ENCODE measurements around the gene DLD.
A peak's percentile ranks its signal among the peaks of the same experiment; 100 is the strongest.
"Not testable (repeated sequence)": the region's sequence is repeated elsewhere in the genome, so short reads cannot be mapped to it uniquely, and the experiment has no call there.

DLD gene

DNA sequence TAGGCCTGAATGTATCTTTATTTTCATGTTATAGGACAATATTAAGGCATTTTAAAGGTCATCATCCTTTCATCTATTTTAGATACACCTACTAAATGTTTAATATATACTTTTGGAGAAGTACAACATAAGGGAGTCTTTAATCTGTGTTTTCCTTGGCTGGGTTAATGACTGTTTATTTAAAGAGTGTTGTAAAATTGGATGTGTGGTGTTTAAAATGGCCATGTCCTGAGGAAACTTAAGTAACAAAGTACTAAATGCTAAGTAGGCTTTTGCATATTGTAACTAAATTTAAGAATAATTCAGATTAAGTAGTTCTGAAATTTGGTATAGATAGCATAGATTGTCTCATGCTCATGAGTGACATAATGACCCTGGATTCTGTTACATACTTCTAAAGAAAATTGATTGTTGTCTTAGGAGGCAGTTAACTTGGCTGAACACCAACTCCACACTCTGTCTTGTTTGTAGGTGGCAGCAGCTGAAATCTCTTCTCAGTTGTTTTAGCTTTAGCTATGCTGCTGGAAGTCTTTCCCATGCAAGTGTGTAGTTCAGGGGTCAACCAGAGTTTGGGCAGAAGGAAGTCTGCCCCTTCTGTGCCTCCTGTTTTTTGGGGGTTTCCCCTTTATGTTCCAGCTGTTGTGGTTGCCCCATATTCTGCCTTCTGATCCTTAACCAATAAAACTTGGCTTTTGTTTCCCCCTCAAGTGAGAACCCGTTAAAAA is 29.2 kb downstream of the DLD start:
- POLR2A ChIA-PET (ENCODE audit: low non-redundant PET), result no interaction called here
- no peak overlapping the region for H3K27ac ChIP-seq
- CTCF ChIA-PET, result interaction anchor here (0.7 kb wide), 1 partner anchor 290 kb away, joined by 3 read pairs; no protein-coding TSS in a partner anchor
- no peak for DNase-seq (ENCODE audit: low spot score)
- TF ChIP-seq, protein P1, sequence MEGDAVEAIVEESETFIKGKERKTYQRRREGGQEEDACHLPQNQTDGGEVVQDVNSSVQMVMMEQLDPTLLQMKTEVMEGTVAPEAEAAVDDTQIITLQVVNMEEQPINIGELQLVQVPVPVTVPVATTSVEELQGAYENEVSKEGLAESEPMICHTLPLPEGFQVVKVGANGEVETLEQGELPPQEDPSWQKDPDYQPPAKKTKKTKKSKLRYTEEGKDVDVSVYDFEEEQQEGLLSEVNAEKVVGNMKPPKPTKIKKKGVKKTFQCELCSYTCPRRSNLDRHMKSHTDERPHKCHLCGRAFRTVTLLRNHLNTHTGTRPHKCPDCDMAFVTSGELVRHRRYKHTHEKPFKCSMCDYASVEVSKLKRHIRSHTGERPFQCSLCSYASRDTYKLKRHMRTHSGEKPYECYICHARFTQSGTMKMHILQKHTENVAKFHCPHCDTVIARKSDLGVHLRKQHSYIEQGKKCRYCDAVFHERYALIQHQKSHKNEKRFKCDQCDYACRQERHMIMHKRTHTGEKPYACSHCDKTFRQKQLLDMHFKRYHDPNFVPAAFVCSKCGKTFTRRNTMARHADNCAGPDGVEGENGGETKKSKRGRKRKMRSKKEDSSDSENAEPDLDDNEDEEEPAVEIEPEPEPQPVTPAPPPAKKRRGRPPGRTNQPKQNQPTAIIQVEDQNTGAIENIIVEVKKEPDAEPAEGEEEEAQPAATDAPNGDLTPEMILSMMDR (conservative IDR thresholded peaks at IDR 0.05; ENCODE audit: low read depth), result no peak

DNA sequence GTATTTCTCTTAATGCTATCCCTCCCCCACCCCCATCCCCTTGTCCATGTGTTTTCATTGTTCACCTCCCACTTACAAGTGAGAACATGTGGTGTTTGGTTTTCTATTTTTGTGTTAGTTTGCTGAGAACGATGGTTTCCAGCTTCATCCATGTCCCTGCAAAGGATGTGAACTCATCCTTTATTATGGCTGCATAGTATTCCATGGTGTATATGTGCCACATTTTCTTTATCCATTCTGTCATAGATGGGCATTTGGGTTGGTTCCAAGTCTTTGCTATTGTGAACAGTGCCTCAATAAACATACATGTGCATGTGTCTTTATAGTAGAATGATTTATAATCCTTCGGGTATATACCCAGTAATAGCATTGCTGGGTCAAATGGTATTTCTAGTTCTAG is 30.8 kb downstream of the DLD start:
- DNase-seq (ENCODE audit: low spot score); POLR2A ChIA-PET (ENCODE audit: low non-redundant PET); H3K27ac ChIP-seq: not testable (repeated sequence)
- CTCF ChIA-PET, result interaction anchor here (0.7 kb wide), 1 partner anchor 95 kb away, joined by 3 read pairs; no protein-coding TSS in a partner anchor

DNA sequence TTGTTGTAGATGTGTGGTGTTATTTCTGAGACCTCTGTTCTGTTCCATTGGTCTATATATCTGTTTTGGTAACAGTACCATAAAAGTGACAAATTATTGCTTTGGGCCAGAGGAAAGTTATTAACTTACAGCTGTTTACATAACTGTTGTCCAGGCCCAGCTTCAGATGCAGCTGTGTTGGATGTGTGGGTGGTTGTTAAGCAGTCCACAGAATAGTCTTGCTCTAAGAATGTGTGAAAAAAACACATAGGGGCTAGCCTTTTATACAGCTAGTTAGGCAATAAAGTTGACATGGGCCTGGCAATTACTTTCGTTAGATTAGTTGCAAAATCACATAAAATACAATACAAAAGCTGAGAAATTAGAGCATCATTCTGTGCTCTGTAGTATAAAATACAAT is 31.9 kb downstream of the DLD start:
- ChIA-PET CTCF (no interaction called here), POLR2A (ENCODE audit: low non-redundant PET) (no interaction called here)
- no peak overlapping the region for H3K27ac ChIP-seq
- TF ChIP-seq, protein P1 (conservative IDR thresholded peaks at IDR 0.05; ENCODE audit: low read depth), result no peak
- no peak for DNase-seq (ENCODE audit: low spot score)

DNA sequence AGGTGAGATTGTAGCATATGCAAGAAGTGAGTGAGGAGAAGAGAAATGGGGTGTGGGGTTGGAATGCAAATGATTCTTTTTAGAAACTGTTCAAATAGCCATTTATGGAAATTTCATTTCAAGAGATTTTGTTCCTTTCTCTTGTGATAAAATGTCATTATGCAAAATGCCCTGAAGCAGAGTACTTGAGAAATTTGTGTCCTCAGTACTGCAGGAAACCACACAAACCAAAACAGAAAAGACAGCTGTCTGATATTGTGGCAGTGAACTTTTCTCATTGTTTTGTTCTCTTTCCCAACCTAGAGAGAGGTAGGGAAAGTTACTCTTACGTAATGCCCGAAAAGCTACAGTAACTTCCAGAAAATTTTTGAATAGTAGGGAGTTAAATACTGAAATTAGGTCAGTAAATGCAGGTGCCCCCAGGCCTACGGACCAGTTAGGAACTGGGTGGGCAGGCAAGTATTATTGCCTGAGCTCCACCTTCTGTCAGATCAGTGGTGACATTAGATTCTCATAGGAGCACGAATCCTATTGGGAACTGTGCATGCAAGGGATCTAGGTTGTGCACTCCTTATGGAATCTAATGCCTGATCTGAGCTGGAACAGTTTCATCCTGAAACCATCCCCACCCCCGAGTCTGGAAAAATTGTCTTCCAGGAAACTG is 34.0 kb downstream of the DLD start:
- CTCF ChIA-PET, result interaction anchor here (0.5 to 0.6 kb wide), 2 partner anchors 244 to 291 kb away, joined by 3 to 6 read pairs; no protein-coding TSS in a partner anchor
- TF ChIP-seq, protein P1 (conservative IDR thresholded peaks at IDR 0.05; ENCODE audit: low read depth), result no peak
- DNase-seq (ENCODE audit: low spot score), result no peak
- POLR2A ChIA-PET (ENCODE audit: low non-redundant PET), result no interaction called here
- no peak overlapping the region for H3K27ac ChIP-seq

DNA sequence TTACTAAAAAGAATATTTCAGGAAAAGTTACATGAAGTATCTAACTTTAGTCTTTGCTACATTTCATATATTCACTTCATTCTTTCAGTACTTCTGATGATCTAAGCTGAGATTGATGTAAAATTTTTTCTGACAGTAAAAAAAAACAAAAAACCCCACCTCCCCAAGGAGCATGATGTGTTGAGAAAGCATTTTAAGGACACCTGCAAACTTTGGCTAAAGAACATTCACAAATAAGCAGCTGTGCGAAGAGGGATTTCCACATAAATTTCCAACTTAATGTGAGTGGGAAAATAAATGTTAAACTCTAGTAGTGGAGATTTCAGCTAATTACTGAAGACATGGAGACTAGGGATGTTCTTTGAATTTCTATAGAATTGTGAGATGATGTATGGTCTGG is 35.5 kb downstream of the DLD start:
- DNase-seq (ENCODE audit: low spot score), result no peak
- POLR2A ChIA-PET (ENCODE audit: low non-redundant PET), result no interaction called here
- no peak overlapping the region for H3K27ac ChIP-seq
- CTCF ChIA-PET, result interaction anchor here (0.6 kb wide), 2 partner anchors 176 to 518 kb away, joined by 3 read pairs; no protein-coding TSS in a partner anchor
- TF ChIP-seq, protein P1 (conservative IDR thresholded peaks at IDR 0.05; ENCODE audit: low read depth), result no peak

DNA sequence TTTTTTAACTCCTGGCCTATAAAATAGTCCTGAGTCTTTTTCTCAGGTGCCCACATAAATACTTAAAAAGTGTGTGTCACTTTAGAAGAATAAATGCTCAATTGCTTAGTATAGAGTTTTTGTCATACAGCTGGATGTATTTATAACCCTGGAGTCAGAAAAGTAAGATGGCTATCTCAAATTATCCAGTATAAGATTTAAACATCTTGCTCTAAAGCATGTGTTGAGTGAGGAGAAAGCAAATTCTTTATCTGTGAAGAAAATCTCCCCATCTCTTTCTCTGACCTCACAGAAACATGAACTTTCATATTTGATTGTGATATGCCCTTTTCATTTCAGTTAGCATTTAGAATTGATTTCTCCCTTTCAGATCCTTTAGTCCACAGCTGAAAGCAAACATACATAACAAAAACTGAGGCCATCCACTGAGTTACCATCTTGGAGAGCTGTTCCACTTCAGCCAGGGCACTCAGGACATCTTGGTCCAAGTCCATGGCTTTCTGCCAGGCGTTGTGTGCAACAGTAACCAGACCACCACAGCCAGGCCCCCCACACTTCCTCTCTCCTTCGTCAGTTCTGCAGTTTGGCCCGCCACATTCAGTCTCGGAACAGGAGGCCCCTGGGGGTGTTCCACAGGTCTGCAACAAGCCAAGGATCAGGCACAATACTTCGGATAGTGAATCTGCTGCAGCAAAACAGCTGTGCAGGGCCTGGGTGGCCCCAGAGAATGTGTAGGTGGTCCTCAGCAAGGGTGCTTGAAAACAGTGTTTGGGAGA is 40.9 kb downstream of the DLD start:
- TF ChIP-seq, protein P1 (conservative IDR thresholded peaks at IDR 0.05; ENCODE audit: low read depth), result no peak
- CTCF ChIA-PET, result interaction anchor here (0.7 kb wide), 1 partner anchor 11 kb away, joined by 4 read pairs; no protein-coding TSS in a partner anchor
- 0 out of 2 replicates have a peak overlapping the region, but pooled peaks have one; percentile 20 for H3K27ac ChIP-seq
- POLR2A ChIA-PET (ENCODE audit: low non-redundant PET), result no interaction called here
- no peak for DNase-seq (ENCODE audit: low spot score)
